SKM-1 treated with dmso at 0.1 percent for 144 hours (cell line): ENCODE measurements around the gene PSMA6.

Source experiments
- DNase-seq: peaks from one replicate; lab custom pipeline; 2025; ENCODE audit not compliant: unreplicated experiment; lab: John Stamatoyannopoulos, UW

Gene PSMA6

GRCh38 chr14:35365130-35366055, 73.2 kb downstream of the PSMA6 start:
- no peak for DNase-seq

GRCh38 chr14:35366056-35366451, 73.9 kb downstream of the PSMA6 start:
- no peak for DNase-seq

GRCh38 chr14:35366521-35366976, 74.4 kb downstream of the PSMA6 start:
- no peak for DNase-seq

- no peak for DNase-seq
Measured at GRCh38 chr14:35367056-35367372, 74.8 kb downstream of the PSMA6 start.
